ENCODE measurements around the gene KRT37. TPM values are rescaled to one million over a fixed set of nuclear protein-coding genes. Genes with fewer than 3 reads are reported as not detected.

Gene KRT37
- total RNA-seq, 1 experiment from 2014 or later: not detected

DNA sequence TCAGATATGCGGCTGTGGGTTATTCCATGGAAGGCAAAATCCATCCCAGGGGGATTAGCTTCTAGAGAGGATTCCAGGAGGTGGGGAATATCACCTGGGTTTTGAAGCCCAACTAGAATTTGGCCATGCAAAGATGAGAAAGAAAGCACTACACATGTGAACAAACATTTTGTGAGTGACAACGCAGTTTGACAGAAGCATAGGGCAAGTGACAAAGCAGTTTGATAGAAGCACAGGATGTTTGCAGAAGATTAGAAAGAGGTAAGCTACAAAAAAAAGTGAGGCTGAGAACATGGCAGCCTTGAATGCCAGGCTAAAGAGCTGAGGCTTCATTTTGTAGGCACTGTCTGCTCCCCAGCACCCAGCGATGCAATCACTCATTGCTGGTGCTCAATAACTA is 28.7 kb upstream of the KRT37 start:
- Histone ChIP-seq H4K20me1 (ENCODE audit: control insufficient read depth, insufficient read depth, insufficient read length) (no peaks in the 10 kb centered on the region), H2AK5ac (ENCODE audit: insufficient read length, low read length) (no peak overlapping the region), H3K9me3 (ENCODE audit: control insufficient read depth, low read depth, low read length) (peaks cover 12% of the 10 kb centered on the region), H3K4me1 (ENCODE audit: insufficient read depth, low read length) (no peaks in the 10 kb centered on the region), H3K27ac (ENCODE audit: insufficient read length, low read depth, low read length) (no peak overlapping the region), H2BK15ac (ENCODE audit: low read depth, low read length) (no peak overlapping the region), H3K14ac (ENCODE audit: insufficient read depth, low read length) (no peak overlapping the region), H3K23ac (ENCODE audit: insufficient read length, low read depth, low read length) (no peak overlapping the region), H3K79me2 (ENCODE audit: insufficient read depth, low read length) (no peaks in the 10 kb centered on the region), H2AFZ (ENCODE audit: low read length) (no peak overlapping the region), H3K79me1 (ENCODE audit: insufficient read depth, low read depth, low read length, poor library complexity, severe bottlenecking) (no peaks in the 10 kb centered on the region), H3K56ac (ENCODE audit: insufficient read length, low read depth, low read length) (no peak overlapping the region), H2BK120ac (ENCODE audit: low read depth, low read length, poor library complexity, severe bottlenecking) (no peak overlapping the region), H2BK20ac (ENCODE audit: low read depth, low read length, poor library complexity, severe bottlenecking) (no peak overlapping the region), H3T11ph (ENCODE audit: low read length) (no peak overlapping the region), H4K91ac (ENCODE audit: insufficient read length, low read depth, low read length) (no peak overlapping the region), H3K4ac (ENCODE audit: low read depth, low read length) (no peak overlapping the region), H3K27me3 (ENCODE audit: insufficient read depth, low read length) (no peaks in the 10 kb centered on the region), H2BK5ac (ENCODE audit: insufficient read length, low read length) (no peak overlapping the region), H3K18ac (ENCODE audit: insufficient read length, low read depth, low read length) (no peak overlapping the region), H3K4me2 (ENCODE audit: insufficient read depth, insufficient read length, low read length) (no peak overlapping the region), H4K8ac (replicated peaks; ENCODE audit: insufficient read length, low read depth, low read length) (no peak overlapping the region), H3K9ac (ENCODE audit: extremely low read depth, insufficient read length, low read length) (no peak overlapping the region), H4K5ac (ENCODE audit: insufficient read length, low read depth, low read length) (no peak overlapping the region), H3K23me2 (ENCODE audit: insufficient read length, low read depth, low read length, poor library complexity, severe bottlenecking) (no peaks in the 10 kb centered on the region), H2BK12ac (ENCODE audit: insufficient read length, low read depth, low read length) (no peak overlapping the region)
- WGBS (ENCODE audit: extremely low coverage, insufficient read length, low lambda C conversion rate): no CpG with 5 or more reads among the region's 3 CpGs
- Mint-ChIP-seq H3K4me1 (no peaks in the 10 kb centered on the region), H3K9me3 (peaks cover 3 to 13% of the 10 kb centered on the region in 2 experiments), H3K36me3 (ENCODE audit: insufficient read depth in 1 of 3, low read depth in 3 of 3) (no peaks in the 10 kb centered on the region; a peak in 4 of 7 replicates), H3K27ac (no peak overlapping the region), H3K27me3 (ENCODE audit: low read depth) (peaks cover 10% of the 10 kb centered on the region), H3K4me3 (no peak overlapping the region)
- TF ChIP-seq, protein P1, sequence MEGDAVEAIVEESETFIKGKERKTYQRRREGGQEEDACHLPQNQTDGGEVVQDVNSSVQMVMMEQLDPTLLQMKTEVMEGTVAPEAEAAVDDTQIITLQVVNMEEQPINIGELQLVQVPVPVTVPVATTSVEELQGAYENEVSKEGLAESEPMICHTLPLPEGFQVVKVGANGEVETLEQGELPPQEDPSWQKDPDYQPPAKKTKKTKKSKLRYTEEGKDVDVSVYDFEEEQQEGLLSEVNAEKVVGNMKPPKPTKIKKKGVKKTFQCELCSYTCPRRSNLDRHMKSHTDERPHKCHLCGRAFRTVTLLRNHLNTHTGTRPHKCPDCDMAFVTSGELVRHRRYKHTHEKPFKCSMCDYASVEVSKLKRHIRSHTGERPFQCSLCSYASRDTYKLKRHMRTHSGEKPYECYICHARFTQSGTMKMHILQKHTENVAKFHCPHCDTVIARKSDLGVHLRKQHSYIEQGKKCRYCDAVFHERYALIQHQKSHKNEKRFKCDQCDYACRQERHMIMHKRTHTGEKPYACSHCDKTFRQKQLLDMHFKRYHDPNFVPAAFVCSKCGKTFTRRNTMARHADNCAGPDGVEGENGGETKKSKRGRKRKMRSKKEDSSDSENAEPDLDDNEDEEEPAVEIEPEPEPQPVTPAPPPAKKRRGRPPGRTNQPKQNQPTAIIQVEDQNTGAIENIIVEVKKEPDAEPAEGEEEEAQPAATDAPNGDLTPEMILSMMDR (conservative IDR thresholded peaks at IDR 0.05): no peak
- no peak for DNase-seq
